GM21447 (cell line): ENCODE measurements around the gene DLG5.

Experiments used
- ATAC-seq: cut with Tn5 transposase; IDR thresholded peaks from one replicate; pipeline ENCODE4 v1.9.1; 2021; ENCODE audit not compliant: unreplicated experiment

The DLG5 gene, protein sequence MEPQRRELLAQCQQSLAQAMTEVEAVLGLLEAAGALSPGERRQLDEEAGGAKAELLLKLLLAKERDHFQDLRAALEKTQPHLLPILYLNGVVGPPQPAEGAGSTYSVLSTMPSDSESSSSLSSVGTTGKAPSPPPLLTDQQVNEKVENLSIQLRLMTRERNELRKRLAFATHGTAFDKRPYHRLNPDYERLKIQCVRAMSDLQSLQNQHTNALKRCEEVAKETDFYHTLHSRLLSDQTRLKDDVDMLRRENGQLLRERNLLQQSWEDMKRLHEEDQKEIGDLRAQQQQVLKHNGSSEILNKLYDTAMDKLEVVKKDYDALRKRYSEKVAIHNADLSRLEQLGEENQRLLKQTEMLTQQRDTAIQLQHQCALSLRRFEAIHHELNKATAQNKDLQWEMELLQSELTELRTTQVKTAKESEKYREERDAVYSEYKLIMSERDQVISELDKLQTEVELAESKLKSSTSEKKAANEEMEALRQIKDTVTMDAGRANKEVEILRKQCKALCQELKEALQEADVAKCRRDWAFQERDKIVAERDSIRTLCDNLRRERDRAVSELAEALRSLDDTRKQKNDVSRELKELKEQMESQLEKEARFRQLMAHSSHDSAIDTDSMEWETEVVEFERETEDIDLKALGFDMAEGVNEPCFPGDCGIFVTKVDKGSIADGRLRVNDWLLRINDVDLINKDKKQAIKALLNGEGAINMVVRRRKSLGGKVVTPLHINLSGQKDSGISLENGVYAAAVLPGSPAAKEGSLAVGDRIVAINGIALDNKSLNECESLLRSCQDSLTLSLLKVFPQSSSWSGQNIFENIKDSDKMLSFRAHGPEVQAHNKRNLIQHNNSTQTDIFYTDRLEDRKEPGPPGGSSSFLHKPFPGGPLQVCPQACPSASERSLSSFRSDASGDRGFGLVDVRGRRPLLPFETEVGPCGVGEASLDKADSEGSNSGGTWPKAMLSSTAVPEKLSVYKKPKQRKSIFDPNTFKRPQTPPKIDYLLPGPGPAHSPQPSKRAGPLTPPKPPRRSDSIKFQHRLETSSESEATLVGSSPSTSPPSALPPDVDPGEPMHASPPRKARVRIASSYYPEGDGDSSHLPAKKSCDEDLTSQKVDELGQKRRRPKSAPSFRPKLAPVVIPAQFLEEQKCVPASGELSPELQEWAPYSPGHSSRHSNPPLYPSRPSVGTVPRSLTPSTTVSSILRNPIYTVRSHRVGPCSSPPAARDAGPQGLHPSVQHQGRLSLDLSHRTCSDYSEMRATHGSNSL (N-terminal part only)

DNA sequence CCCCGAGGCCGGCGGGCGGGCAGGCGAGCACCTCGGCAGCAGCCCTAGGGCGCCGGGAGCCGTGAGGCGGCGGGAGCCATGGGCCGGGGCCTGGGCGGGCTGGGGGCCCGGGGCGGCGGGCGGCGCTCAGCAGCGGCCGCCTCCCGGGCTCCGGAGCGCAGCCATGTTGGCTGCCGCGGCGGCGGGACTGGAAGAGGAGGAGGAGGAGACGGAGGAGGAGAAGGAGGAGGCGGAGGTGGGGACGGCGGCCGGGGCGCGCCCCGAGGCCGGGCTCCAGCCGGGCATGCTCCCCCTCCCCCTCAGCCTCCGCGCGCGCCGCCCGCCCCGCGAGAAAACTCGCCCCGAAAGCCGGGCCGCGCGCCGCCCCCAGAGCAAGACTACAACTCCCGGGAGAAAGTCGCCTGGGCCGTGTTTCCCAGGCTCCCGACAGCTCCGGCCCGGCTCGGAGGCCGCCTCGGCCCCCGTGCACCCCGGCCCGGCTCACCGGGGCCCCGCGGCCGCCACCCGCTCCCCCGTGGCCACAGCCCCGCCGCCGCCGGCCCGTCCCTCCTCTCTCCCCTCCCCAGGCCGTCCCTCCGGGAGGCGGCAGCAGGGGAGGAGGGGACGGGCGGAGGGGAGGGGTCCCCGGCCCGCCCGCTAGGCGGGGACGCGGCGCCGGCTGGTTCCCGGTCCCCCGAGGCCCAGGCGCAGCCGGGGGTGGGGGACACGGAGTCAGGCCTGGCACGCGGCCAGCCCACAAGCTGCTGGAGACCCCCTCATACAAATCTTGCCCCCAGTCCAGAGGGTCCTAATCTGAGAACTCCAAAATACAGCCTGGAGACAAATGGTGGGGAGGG lies at the start of gene DLG5:
TSS of gene DLG5 (minus strand) at position 190 of the 836 bp plus-strand sequence. CDS start 235 bp downstream, outside the sequence.
- ATAC-seq = peak; percentile 48

DNA sequence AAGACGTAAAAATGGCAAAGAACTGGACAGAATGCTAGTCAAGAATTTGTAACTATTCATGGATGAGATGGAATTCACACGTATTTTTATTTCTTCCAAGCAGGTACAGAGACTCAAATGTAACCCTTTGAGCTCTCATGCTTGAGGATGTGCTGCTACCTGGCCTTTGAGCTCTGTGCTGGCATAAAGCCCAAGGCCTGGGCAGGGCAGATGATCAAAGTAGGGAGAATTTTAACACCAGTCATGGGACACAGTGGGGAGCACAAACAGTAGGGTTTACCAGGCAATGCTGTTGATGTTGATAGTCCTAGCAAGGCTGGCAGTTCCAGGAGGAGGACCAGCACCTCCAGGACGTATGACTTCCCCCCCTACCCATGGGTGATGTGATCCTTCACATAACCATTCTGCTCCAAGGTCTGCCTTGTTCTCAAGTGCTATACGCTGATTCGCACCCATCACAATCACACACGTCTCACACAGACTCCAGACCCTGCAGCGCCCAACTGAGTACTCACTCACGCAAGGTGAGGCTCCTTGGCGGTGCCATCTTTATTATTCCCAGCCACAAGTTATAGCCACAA lies 48.6 kb upstream of the DLG5 start:
- no peak for ATAC-seq

DNA sequence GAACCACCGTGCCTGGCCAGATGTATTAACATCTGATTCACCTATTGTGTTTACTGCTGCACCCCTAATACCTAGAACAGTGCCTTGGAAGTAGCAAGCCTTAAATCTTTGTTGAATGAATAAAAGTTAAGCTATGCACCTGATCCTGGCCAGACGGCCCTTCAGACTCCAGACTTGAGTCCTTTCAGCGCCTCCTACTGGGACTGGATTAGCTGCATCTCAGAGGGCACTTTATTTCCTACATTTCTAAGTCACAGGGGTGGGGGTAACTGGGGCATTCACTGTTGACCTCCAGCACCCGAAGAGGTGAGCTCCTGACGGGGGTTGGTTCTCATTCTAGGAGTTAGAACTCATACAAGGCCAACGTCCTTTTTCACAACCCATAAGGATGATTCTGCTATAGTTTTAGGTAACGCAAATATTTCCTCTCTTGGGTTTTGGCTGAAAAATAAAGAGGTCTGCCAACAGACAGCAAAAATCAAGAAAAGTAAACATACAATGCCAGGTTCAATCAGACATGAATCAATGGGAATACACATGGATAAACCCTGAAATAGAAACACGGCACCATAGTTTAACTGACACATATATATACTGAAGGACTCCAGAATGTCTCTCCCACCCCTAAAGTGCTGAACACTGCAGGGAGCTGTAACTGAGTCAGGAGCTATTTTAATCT lies 48.0 kb upstream of the DLG5 start:
- no peak for ATAC-seq

DNA sequence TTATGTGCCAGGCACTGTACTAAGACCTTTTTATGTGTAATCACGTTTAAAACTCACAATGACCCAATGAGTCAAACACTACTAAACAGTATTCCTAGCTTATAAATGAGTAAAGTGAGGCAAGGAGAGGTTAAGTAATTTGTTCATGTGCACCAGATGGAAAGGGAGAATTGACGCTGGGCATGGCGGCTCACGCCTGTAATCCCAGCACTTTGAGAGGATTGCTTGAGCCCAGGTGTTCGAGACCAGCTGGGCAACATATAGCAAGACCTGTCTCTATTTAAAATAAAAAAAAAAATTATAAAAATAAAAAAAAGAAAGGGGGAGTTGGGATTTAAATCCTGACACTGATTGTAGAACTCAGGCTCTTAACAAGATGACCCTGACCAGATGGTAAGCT lies 46.7 kb upstream of the DLG5 start:
- no peak for ATAC-seq

DNA sequence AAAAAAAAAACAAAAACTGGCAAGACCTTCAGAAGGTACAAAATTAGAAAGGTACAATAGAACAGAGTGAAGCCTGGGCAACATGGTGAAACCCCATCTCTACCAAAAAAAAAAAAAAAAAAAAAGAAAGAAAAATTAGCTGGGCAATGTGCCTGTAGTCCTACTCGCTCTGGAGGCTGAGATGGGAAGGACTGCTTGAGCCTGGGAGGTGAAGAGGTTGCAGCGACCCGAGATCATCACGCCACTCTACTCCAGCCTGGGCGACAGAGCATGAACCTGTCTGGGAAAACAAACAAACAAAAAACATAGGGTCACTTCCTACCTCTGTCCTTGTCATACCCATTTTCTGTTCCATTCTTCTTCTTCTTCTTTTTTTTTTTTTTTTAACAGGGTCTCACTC lies 45.6 kb upstream of the DLG5 start:
- ATAC-seq = no peak

DNA sequence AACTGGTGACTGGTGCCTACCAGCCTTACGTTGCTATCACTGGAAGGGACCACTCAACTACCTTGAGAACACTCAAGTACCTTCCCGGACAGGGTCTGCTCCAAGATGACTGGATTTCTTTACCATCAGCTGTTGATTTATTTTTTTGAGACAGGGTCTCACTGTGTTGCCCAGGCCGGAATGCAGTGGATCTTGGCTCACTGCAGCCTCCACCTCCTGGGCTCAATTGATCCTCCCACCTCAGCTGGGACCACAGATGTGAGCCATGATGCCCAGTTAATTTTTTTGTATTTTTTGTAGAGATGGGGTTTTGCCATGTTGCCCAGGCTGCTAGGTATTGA lies 45.2 kb upstream of the DLG5 start:
- ATAC-seq = no peak

DNA sequence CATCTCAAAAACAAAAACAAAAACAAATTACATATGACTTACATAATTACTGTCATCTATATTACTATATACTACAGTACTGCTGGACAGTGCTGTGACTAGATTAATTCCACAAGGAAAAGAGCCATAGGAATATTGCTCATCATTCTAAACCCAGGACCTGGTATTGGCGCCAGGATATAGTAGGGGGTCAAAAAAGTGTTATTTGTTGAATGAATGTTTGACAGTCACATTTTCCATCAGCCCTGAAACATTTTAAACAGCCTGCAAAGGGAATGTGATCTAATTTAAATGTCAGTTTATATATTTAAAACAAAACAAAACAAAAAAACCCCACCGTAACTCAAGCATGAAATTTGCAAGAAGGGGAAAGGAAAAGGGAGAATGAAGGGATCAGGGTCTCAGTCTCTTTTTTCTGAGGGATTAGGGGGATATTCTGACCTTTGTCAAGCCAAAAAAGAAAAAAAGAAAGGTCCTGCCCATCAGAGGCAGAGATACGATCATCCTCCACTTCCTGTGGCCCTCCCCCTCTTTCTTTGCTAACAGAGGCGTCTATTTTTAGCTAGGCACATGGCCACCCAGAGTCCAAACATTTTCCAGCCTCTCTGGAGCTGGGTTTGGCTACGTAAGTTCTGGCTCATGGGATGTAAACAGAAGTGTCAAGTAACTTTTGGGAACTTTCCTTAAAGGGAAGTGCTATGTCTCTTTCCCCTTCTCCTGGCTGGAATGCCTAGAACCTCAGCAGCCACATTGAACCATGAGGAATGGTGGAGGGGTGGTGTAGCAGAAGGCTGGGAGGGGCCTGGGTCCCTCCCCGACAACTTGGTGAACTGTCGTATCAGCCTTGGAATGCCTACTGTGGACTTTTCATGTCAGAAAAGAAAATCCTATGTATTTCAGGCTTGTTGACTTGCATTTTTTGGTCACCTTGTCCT lies 44.6 kb upstream of the DLG5 start:
- ATAC-seq = no peak

DNA sequence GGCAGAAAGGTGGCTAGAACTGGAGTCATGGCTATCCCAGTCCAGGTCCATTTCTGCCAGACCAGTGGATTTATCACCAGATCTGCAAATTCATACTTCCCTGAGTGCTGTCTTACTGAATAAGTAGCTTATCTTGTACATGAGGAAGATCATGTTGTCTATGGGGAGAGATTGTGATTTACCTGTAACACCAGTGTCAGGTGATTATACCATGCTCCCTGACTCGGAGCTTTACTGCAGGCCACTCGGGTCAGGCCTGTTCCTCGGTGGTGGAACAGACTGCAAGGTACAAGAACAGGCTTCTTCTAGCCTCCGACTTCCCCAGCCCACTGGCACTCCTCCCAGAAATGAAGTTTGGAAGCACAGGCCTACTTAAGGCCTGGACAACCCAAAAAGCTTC lies 42.6 kb upstream of the DLG5 start:
- ATAC-seq = no peak

DNA sequence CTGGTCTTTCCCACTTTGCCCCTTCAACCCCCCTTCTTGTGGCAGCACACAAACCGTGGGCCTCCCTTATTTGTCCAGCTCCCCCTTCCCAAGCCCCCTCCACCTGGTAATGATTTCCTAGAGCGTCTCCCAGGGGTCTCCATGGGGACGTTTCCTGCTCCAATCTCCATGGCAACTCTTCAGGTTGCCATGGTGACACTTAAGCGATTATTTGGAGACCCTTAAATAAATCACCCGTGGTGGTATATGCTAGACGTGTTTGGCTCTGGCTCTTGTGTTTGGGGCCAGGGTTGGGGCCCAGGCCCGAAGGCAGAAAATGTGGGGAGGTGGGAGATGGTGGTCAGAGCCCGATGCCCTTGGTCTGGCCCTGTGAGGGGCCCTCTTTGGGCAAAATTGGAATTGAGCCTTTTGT lies 41.1 kb upstream of the DLG5 start:
- no peak for ATAC-seq

DNA sequence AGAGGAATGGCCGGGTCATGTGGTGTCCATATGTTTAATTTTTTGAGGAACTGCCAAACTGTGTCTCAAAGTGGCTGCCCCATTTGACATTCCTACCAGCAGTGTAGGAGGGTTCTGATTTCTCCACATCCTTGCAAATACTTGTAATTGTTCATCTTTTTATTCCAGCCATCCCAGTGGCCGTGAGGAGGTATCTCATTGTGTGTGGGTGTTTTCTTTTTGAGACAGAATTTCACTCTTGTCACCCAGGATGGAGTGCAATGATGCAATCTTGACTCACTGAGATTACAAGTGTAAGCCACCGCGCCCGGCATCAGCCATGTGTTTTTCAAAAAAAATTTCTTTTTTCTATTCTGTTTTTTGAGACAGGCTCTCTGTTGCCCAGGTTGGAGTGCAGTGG lies 38.7 kb upstream of the DLG5 start:
- no peak for ATAC-seq

DNA sequence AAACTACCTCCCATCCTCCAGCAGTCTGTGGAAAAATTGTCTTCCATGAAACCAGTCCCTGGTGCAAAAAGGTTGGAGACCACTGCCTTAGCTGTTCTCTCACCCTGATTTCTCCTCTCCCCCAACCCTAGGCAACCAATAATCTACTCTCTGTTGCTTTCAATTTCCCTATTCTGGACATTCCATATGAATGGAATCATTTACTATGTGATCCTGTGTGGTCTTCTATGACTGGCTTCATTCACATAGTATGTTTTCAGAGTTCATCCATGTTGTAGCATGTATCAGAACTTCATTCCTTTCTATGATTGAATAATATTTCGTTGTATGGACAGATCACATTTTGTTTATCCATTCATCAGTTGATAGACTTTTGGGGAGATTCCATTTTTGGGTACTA lies 38.3 kb upstream of the DLG5 start:
- ATAC-seq = no peak

DNA sequence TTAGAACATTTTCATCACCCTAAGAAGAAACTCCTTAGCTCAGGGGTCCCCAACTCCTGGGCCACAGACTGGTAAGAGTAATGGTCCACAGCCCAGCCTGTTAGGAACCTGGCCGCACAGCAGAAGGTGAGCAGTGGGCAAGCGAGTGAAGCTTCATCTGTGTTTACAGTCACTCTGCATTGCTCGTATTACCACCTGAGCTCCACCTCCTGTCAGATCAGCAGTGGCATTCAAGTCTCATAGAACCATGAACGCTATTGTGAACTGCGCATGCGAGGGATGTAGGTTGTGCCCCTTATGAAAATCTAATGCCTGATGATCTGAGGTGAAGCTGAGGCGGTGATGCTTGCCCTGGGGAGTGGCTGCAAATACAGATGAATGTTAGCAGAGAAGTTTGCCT lies 37.3 kb upstream of the DLG5 start:
- ATAC-seq = no peak

DNA sequence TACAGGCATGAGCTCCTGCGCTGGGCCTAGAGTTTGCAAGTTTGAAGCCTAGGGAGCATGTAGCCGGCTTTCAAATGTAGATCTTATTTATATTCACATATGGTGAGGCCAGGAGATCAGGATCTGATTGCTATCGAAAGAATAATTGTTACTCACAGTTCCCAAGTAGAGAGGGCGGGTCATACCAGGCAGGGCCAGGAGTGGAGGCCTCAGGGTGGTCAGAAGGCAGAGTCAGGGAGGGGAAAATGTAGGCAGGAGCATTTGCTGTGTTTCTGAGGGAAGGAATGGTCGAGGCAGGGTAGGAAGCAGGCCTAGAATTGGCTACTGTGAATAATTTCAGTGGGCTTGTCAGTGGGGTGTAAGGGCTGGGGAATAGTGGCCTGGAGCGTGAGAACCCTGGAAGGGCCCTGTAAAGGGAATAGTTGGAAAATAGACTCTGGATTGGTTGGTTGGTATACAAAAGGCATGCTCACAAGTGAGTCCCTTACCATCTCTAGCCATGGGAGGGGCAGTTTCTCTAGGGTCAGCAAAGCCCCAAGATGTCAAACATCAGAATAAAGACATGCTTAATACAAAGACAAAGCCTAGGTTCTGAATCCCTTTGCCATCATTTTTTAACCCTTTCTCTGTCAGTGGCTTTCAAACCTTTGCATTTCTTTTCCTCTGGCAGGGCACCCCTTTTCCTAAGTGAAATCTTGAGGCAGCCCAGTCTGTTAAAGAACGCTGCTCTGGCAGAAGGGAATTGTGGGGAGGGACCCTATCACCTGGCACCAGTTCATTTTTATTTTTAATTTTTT lies 36.0 kb upstream of the DLG5 start:
- ATAC-seq = no peak

DNA sequence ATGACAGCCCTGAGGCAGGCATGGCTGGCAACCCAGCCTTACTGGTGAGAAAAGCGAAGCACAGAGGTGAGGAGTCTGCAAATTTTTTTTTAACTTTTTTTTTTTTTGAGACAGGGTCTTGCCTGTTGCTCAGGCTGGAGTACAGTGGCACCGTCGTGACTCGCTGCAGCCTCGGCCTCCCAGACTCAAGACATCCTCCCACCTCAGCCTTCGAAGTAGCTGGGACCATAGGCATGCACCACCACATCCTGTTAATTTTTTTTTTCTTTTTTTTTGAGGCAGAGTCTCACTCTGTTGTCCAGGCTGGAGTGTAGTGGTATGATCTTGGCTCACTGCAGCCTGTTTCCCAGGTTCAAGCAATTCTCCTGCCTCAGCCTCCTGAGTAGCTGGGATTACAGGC lies 35.1 kb upstream of the DLG5 start:
- no peak for ATAC-seq

DNA sequence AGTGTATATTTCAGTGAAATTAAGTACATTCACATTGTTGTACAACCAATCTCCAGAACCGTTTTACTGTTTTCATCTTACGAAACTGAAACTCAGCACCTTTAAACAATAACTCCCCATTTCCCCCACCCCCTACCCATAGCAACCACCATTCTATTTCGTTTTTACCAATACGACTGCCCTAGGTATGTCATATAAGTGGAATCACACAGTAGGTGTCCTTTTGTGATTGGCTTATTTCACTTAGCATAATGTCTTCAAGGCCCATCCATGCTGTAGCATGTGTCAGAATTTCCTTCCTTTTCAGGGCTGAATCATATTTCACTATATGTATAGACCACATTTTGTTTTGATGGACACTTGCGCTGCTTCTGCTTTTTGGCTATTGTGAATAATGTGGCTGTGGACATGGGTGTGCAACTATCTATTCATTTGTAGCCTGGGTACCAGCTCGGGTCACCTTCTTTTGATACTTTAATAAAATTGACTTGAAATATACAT lies 34.3 kb upstream of the DLG5 start:
- ATAC-seq = no peak

DNA sequence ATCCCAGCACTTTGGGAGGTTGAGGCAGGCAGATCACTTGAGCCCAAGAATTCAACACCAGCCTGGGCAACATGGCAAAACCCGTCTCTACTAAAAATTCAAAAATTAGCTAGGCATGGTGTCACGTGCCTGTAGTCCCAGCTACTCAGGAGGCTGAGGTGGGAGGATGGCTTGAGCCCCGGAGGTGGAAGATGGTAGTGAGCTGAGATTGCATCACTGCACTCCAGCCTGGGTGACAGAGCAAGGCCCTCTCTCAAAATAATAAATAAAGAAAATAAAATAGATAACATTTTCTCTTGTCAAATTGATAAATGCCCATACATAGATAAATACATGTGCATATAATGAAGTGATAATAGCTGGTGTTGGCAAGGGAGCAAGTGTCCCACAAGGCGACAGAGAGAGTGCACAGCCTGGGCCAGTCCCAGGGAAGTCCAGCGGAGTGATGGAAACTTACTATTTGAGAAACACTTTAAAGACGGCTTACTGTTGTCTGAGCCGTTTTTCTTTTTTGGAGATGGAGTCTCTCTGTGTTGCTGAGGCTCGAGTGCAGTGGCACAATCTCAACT lies 33.4 kb upstream of the DLG5 start:
- no peak for ATAC-seq

DNA sequence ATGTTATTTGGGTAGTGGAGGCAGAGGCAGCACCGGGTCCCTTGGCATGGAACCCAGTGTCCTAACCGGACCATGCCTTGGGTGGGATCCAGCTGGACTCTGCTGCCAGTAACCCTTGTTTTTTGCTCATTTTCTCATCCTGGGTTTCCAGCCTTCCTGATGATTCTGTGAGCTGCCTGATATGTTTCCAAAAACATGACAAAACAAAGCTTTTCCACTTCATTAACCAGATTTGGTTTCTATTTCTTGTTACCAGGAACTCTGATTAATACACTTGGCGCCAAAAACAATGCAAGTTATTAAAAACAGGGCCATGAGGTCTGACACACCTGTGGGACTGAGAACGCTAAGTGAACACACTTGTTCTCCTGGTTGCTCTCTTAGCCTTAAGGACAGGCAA lies 32.8 kb upstream of the DLG5 start:
- no peak for ATAC-seq
